ENCODE data around the gene C17orf75.

DNA sequence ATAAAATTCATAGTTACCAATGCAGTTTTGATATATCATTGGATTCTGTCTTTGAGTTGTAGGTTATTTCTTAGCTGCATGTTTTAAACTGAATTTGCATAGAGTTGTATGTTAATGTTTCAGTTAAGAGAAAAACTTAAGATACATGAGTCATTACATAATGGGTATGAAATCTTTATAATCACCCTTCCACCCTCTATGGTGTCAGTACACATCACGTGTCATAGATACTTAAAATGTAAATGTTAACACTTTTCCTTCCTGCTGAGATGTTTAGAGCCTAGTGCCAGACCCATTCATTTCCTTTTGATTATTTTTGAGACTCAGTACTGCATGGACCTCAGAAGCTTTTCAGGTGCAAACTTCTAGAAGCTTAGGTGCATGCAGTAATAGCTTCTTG, 28.5 kb upstream of the C17orf75 start:
- TF ChIP-seq HDGF (IDR thresholded peaks at IDR 0.05; ENCODE audit: borderline replicate concordance) (no peak), SUZ12 (IDR thresholded peaks at IDR 0.05) (no peak), ZNF384 (IDR thresholded peaks at IDR 0.05) (no peak), BHLHE40 (IDR thresholded peaks at IDR 0.05; ENCODE audit: borderline replicate concordance) (no peak)
- TF ChIP-seq, protein P1, sequence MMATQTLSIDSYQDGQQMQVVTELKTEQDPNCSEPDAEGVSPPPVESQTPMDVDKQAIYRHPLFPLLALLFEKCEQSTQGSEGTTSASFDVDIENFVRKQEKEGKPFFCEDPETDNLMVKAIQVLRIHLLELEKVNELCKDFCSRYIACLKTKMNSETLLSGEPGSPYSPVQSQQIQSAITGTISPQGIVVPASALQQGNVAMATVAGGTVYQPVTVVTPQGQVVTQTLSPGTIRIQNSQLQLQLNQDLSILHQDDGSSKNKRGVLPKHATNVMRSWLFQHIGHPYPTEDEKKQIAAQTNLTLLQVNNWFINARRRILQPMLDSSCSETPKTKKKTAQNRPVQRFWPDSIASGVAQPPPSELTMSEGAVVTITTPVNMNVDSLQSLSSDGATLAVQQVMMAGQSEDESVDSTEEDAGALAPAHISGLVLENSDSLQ (IDR thresholded peaks at IDR 0.05): no peak
